ENCODE measurements around the gene ISOC2.

The ISOC2 gene

GRCh38 chr19:55476100-55476775 is 14.8 kb upstream of the ISOC2 start, which contains the start of gene ZNF628:
TSS of gene ZNF628 (plus strand) at chr19:55476617. CDS start at chr19:55479911, 3,294 bp downstream.
- DNase-seq = peak; percentile 97 to 98

GRCh38 chr19:55474269-55475265 is 13.1 kb upstream of the ISOC2 start:
- no peak for DNase-seq

- DNase-seq = no peak
These were observed 12.0 kb upstream of the ISOC2 start for GRCh38 chr19:55473225-55474012.

- no peak for DNase-seq
These were observed 11.0 kb upstream of the ISOC2 start for GRCh38 chr19:55472463-55472862.

GRCh38 chr19:55471266-55471665 is 9.8 kb upstream of the ISOC2 start:
- no peak for DNase-seq

GRCh38 chr19:55468054-55468393 is 6.6 kb upstream of the ISOC2 start:
- no peak for DNase-seq

- peak; percentile 61 to 69 for DNase-seq
These were observed 6.0 kb upstream of the ISOC2 start for GRCh38 chr19:55467236-55468053.

- no peak for DNase-seq
These were observed 4.8 kb upstream of the ISOC2 start for GRCh38 chr19:55466241-55466614.

GRCh38 chr19:55465460-55466240 is 4.2 kb upstream of the ISOC2 start:
- DNase-seq = no peak

- DNase-seq = no peak
These were observed 3.2 kb upstream of the ISOC2 start, which contains the start of gene C19orf85 for GRCh38 chr19:55464662-55465054. TSS of gene C19orf85 (minus strand) at chr19:55464751. CDS start at chr19:55464554, 197 bp downstream.

- DNase-seq = no peak
These were observed 2.7 kb upstream of the ISOC2 start for GRCh38 chr19:55464039-55464661.

- DNase-seq = no peak
These were observed 2.2 kb upstream of the ISOC2 start for GRCh38 chr19:55463583-55464031.

GRCh38 chr19:55462722-55463121 is 1.3 kb upstream of the ISOC2 start:
- no peak for DNase-seq

GRCh38 chr19:55461974-55462626 is 658 bp upstream of the ISOC2 start:
- no peak for DNase-seq

- DNase-seq = peak; percentile 35 to 38
These were observed 678 bp downstream of the ISOC2 start for GRCh38 chr19:55460670-55461258.

GRCh38 chr19:55459950-55460657 is 1.3 kb downstream of the ISOC2 start:
- no peak for DNase-seq

GRCh38 chr19:55459551-55459949 is 1.9 kb downstream of the ISOC2 start:
- no peak for DNase-seq

- DNase-seq = no peak
These were observed 3.6 kb downstream of the ISOC2 start for GRCh38 chr19:55457683-55458457.
